GM21786 (cell line): ENCODE data around the gene PHC3.
A peak's percentile ranks its signal among the peaks of the same experiment; 100 is the strongest.
"Not testable (repeated sequence)": the region's sequence is repeated elsewhere in the genome, so short reads cannot be mapped to it uniquely, and the experiment has no call there.

Experiments used
- ATAC-seq: cut with Tn5 transposase; IDR thresholded peaks from one replicate; pipeline ENCODE4 v1.9.1; 2021; ENCODE audit not compliant: unreplicated experiment

Gene PHC3

GRCh38 chr3:170180908-170181885 is at the start of gene PHC3:
TSS of gene PHC3 (minus strand) at chr3:170181733. CDS start at chr3:170181715, 18 bp downstream.
- peak; percentile 67 for ATAC-seq

- no peak for ATAC-seq
These were observed 46.7 kb upstream of the PHC3 start for GRCh38 chr3:170228093-170228766.

- no peak for ATAC-seq
These were observed 45.0 kb upstream of the PHC3 start for GRCh38 chr3:170226426-170226960.

GRCh38 chr3:170225166-170225565 is 43.6 kb upstream of the PHC3 start:
- ATAC-seq: no peak

GRCh38 chr3:170222647-170223541 is 41.4 kb upstream of the PHC3 start:
- ATAC-seq: peak; percentile 24

GRCh38 chr3:170221924-170222646 is 40.6 kb upstream of the PHC3 start, which contains the start of gene PRKCI:
TSS of gene PRKCI (plus strand) at chr3:170222424. CDS start at chr3:170222670, 246 bp downstream.
- ATAC-seq: peak; percentile 94

GRCh38 chr3:170220871-170221270 is 39.3 kb upstream of the PHC3 start:
- no peak for ATAC-seq

- ATAC-seq: no peak
These were observed 38.3 kb upstream of the PHC3 start for GRCh38 chr3:170219850-170220249.

- no peak for ATAC-seq
These were observed 30.1 kb upstream of the PHC3 start for GRCh38 chr3:170211668-170212067.

GRCh38 chr3:170207717-170208116 is 26.2 kb upstream of the PHC3 start:
- ATAC-seq: no peak

GRCh38 chr3:170206164-170206762 is 24.7 kb upstream of the PHC3 start:
- not testable (repeated sequence) for ATAC-seq

GRCh38 chr3:170205302-170205701 is 23.8 kb upstream of the PHC3 start:
- no peak for ATAC-seq

- ATAC-seq: no peak
These were observed 23.0 kb upstream of the PHC3 start for GRCh38 chr3:170204509-170204908.

- ATAC-seq: no peak
These were observed 22.5 kb upstream of the PHC3 start for GRCh38 chr3:170204023-170204472.

- ATAC-seq: no peak
These were observed 21.9 kb upstream of the PHC3 start for GRCh38 chr3:170203457-170203856.

GRCh38 chr3:170201527-170201926 is 20.0 kb upstream of the PHC3 start:
- ATAC-seq: no peak

- ATAC-seq: no peak
These were observed 19.5 kb upstream of the PHC3 start for GRCh38 chr3:170200987-170201386.

- no peak for ATAC-seq
These were observed 15.3 kb upstream of the PHC3 start for GRCh38 chr3:170196833-170197232.

GRCh38 chr3:170195759-170196158 is 14.2 kb upstream of the PHC3 start:
- ATAC-seq: not testable (repeated sequence)
